GM18505 (cell line): ENCODE results near the gene INO80E.

Experiments used
- ATAC-seq: cut with Tn5 transposase; IDR thresholded peaks from one replicate; pipeline ENCODE4 v1.9.1; 2021; ENCODE audit not compliant: unreplicated experiment
- POLR2A ChIP-seq: IDR thresholded peaks from 4 replicates; pipeline ENCODE4 v1.6.1; 2011; ENCODE audit warnings: borderline replicate concordance; ENCODE audit not compliant: insufficient read depth, insufficient read length; ENCODE audit errors: extremely low read depth

INO80E gene

GRCh38 chr16:29992344-29992967, 3.6 kb upstream of the INO80E start:
- TF ChIP-seq POLR2A = no peak
- ATAC-seq = no peak

DNA sequence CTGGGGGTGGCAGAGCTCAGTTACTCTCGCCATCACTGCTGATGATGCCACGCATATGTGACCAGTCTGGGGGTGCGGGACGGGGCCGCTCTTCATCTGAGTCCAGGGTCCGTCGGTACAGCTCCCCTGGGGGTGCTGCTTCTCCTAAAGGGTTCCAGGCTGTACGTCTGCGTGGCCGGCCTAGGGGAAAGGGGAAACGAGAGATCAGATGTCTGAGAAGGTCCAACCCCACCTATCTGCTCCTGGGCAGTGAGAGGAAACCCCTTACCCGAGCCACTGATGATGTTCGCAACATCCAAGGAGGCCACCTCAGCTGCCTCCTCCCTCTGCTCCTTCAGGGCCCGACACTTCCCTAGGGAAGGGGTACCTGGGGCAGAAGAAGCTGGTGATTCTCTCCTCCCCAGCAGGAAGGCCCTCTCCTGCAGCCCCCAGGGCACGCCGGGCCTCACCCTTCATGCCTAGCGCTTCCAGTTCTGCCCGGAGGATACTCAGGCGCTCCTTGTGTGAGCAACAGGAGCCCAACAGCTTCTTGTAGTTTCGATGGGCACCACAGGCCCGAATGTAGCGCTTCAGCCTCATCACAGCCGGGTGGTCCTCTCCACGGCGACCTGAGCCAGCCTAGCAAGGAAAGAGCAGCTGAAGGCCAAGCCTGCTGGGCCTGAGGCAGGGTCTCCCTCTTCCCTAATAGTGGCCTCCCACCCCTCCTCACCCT, 2.7 kb upstream of the INO80E start:
- ATAC-seq = no peak
- no peak for TF ChIP-seq POLR2A

DNA sequence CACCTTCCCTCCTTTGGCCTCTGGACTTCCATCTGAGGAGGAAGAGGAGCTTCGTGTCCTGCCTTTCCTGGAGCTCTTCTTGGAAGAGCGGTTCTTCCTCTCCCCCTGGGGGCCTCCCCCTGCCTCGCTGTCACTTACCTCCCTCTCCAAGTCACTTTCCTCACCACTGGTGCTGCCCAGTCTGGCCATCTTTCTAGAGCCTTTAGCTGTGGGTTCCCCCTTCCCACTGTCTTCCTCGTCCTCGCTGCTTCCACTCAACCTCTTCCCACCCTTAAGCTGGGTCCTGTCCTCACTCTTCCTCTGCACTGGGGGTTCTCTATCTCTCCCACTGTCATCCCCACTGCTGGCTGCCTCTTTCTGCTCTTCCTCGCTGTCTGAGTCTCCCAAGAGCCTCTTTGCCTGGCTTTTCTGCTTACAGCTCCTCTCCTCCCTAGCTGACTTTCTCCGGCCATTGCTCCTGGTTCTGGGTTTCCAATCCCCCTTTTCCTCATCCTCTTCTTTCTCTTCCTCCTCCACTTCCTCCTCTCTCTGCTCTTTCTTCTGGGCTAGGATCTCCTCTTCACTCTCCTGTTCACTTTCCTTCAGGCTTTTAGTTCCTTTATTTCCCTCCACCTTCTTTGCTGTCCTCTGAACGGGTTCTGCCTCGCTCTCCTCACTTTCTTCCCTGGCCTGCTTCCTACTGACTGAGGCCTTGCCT, 2.0 kb upstream of the INO80E start:
- no peak for ATAC-seq
- no peak for TF ChIP-seq POLR2A

- peak; percentile 35 for ATAC-seq
Measured at GRCh38 chr16:29994600-29995323, 1.3 kb upstream of the INO80E start.

DNA sequence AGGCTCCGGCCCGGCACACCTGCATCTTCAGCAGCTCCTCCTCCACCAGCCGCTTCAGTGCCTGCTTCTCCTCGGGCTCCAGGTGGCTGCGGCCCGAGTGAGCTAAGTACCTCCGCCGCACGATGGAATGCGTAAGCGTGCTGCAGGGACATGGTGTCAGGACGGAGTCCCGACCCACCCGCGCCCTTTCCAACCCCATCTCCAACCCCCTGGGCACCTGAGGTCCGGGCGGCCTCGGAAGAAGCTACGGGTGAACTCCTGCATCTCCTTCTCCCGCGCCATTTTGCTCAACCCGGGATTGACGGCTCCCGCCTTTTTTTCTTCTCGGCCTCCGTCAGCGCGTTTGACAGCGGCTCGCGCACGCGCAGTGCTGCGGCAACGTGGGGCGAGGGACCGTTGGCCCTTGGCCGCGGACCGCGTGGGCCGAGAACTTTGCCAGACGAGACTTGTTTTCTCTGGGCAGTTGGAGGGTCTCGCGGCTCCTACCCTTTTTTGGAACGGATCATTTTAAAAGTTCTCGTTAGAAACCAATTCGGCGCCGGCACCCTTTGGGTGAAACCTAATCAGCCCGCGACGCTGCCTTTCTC, 624 bp upstream of the INO80E start, which contains the start of gene HIRIP3:
HIRIP3 (minus strand) TSS at position 294 of the 587 bp plus-strand sequence; CDS start at position 282, 12 bp downstream.
- ATAC-seq = peak; percentile 50
- TF ChIP-seq POLR2A = peak; percentile 17

More at GRCh38 chr16:29994600-29995323, 1.3 kb upstream of the INO80E start:
- no peak for TF ChIP-seq POLR2A

DNA sequence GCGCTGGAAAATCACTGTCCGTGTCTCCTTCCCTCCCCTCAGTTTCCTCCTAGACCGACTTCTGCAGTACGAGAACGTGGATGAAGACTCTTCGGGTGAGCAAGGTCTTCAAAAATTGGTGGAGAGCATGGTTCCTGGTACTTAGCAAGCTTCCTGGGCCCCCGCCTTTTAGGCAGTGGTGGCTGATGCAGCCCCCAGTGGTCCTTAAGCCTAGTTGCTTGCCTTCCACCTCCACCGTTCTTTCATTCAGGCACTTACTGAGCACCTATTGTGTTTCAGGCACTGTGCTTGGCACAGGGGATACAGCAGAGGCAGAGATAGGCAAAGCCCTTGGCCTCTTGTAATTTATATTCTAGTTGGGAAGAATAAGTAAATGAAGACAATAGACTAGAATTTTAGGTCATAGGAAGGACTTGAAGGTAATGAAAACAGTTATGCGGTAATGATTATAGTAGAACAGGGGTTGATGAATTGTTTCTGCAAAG, 767 bp downstream of the INO80E start:
- no peak for ATAC-seq
- TF ChIP-seq POLR2A = no peak

GRCh38 chr16:29999605-30000004, 3.6 kb downstream of the INO80E start:
- no peak for ATAC-seq
- TF ChIP-seq POLR2A = no peak

DNA sequence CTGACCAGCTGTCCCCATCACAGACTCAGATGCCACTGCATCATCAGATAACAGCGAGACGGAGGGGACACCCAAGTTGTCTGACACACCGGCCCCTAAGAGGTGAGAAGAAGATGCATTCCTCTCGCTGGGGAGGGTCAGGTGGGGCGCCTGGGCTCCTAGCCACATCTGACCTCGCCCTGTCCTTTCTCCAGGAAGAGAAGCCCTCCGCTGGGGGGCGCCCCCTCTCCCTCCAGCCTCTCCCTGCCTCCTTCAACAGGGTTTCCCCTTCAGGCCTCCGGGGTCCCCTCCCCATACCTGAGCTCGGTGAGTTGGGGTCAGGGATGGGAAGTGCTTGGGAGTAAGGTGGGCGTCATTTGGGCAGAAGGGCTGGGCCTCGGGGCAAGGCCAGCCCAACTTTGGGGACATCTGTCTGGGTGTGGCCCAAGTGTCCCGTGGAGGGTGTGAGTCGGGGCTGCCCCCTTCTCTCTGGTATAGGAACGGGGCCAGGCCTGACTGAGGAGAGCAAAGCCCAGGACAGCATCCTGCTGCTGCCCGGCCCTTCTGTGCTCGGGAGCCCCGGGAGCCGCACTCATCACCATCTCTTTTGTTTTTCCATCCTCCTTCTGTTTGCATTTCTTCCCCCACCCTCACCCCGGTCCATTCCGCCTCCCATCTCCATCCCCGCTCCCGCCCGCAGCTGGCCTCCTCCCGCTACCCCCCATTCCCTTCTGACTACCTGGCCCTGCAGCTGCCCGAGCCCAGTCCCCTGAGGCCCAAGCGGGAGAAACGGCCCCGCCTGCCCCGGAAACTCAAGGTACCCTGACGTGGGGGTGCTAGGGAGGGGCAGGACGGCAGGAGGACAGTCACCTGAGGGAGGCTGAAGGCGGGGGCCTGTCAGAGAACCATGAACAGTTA, 4.9 kb downstream of the INO80E start:
- TF ChIP-seq POLR2A = no peak
- ATAC-seq = no peak

DNA sequence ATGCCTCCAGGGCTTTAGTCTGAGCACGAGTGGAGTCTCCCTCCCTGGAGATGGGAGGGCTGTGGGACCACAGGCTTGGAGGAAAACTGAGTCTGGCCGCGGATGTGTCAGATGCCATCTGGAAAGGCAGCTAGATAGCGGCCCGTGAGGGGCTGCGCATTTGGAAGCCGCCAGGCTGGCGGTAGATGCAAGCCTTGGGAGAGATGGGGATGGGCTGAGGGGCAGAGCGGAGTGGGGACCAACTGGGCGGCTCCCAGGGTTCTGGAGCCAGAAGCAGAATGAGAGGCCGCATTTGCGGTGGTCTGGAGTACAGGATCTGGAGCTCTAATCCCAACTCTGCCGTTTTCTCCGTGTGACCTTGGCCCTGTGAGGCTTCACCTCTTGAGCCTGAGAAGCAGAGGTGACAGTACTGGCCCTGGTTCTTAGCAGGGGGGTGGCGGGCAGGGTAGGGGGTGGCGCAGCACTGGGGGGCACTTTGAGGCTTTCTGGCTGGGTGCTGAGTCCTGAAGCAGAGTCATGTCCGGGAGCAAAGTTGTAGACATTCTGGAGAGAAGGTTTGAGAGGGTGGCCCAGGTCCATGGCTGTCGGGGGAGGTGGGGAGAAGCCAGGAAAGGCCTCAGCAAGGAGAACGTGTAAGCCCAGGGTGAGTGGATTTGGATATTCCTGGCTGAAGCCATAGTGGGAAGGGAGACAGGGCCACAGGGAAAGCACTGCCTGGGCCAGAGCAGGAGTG, 6.7 kb downstream of the INO80E start:
- ATAC-seq = no peak
- no peak for TF ChIP-seq POLR2A

DNA sequence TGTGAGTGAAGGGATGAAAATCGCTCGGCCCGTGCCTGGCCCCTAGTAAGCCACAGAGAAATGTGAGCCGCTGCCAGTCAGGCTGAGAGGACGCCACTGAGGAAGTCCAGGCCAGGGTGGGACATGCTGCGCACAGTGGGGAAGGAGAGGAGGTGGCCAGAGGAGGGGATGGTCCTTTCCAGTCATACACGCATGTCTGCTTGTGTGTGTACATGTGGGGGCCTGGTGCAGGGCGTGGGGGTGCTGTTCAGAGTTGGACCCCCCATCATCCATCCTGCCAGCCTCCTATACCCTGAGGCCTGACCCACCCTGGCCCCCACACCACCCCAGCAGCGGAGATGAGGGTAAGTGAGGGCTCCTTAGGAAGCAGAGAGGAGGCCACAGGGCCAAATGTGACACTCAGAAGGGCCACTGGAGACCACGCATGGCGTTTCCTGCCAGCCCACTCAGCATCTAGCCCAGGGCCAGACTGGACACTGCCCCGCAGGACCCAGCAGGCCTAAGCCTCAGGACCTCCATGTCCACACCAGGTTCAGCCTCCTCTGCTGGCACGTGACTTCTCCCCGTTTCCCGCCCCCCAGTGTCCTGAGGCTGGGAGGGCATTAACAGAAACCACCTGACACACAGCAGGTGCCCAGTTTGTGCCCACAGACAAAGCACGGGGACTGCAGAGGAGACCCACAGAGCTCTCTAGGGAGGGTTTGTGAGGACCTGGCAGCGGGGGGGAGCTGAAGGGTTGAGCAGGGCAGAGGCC, 7.8 kb downstream of the INO80E start:
- TF ChIP-seq POLR2A = no peak
- ATAC-seq = no peak

- no peak for ATAC-seq
- TF ChIP-seq POLR2A = no peak
Measured at GRCh38 chr16:30004424-30004776, 8.4 kb downstream of the INO80E start.
